GM12892 (cell line): ENCODE results near the gene SMAD9.

Experiments used
- DNase-seq: peaks from one replicate; pipeline ENCODE4 v3.0.0; 2011; ENCODE audit not compliant: insufficient read length
- FAIRE-seq: peaks from 2 replicates; lab custom pipeline; 2011; peaks lifted over from hg19 to GRCh38; lab: Jason Lieb, UNC
- POLR2A ChIP-seq: IDR thresholded peaks from 2 replicates; pipeline ENCODE4 v1.6.1; 2011; ENCODE audit warnings: low read depth, low read length, control low read depth
- POLR2AphosphoS5 ChIP-seq: IDR thresholded peaks from 2 replicates; pipeline ENCODE4 v1.6.1; 2011; ENCODE audit warnings: low read depth, low read length, control low read depth
- TAF1 ChIP-seq: IDR thresholded peaks from 2 replicates; pipeline ENCODE4 v1.6.1; 2011; ENCODE audit warnings: low read depth, mild to moderate bottlenecking, control low read depth, low read length, borderline replicate concordance

The SMAD9 gene

GRCh38 chr13:36795463-36795862, 124.6 kb downstream of the SMAD9 start:
- no peak for TF ChIP-seq TAF1
- no peak for TF ChIP-seq POLR2A
- TF ChIP-seq POLR2AphosphoS5: no peak
- DNase-seq (no peak), FAIRE-seq (no peak)
